ENCODE measurements around the gene PSMD5.

Gene PSMD5

DNA sequence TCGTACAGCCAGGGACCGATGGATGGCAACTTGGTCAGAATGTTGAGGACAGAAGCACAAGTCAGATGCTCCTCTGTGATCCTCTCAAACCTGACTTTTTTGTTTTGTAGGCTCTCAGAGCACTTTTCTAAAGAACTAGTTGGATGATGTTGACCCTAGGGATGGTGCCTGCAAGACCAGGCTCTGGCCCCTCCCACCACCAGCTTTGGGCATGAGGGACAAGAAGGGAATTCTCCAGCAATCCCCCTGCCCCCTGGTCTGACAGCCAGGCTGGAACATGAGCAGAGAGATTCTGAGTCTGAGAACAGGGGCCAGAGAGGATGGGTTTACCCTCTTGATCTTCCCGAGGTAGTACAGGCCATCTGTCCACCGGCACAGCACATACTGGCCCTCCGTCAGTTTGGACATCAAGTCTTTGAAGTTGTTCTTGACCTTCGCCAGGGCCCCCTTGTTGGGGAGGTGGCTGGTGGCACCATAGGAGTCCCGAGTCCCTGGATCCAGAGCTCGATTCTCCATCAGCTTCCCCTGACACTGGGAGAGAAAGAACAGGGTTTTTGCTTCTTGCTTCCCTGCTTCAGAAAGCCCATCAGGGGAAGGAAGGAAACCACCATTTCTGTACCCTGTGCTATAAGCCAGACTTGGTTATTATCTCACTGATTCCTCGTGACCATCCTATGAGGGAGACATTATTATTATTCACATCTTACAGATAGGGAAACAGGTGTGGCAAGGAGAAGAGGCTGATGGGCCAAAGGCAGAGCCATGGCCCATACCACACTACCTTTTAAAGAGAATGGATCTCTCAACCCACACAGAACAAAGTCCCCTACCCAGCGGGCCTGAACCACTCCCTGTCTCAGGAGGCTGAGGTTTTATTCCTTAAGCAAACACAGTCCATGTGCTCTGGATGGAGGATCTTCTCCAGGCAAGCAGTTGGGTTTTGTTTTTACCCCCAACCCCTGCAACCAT lies 31.8 kb upstream of the PSMD5 start:
- no peak for DNase-seq (ENCODE audit: low read depth)

DNA sequence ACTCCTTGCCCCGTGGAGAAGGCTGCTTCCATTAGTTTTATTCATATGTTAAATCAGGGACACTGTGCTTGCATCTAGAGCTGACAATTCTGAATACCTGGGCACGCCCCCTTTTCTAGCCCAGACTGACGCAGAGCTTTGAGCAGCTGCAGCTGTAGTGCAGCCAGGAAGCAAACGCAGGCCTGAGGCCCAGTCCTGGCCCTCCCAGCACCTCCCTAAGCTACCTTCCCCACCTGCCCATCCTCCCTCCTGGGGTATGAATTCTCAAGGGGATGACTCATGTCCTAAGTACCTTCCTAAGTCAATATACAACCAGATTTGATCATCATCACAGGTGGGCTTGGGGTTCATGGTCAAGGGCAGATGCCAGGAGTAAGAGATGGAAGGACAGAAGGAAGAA lies 30.8 kb upstream of the PSMD5 start:
- no peak for DNase-seq (ENCODE audit: low read depth)

DNA sequence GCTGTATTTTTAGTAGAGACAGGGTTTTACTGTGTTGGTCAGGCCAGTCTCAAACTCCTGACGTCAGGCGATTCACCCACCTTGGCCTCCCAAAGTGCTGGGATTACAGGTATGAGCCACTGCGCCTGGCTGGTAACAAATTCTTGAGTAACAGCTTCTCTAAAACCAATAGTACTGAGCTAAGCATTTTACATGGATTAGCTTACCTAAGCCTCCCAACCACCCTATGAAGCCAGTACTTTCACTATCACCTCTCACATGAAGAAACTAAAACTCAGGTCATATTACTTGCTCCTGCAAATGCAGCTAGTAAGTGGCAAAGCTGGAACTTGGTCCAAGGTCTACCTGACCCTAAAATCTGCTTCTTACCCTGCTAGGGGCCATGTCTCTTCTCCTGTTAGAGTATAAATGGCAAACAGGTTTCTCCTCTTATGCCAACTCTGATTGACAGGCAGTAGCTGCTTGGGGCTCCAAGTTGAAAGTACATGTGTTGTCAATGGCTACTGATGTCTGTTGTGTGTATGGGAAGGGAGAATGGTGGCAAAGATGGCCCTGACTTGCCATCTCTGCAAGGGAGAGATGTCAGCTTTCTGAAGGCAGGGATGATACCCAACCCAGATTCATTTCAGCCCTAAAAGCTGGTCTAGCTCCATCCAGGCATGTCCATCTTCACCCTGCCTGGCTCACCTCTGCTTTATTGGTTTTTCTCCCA lies 30.2 kb upstream of the PSMD5 start:
- DNase-seq (ENCODE audit: low read depth), result no peak

DNA sequence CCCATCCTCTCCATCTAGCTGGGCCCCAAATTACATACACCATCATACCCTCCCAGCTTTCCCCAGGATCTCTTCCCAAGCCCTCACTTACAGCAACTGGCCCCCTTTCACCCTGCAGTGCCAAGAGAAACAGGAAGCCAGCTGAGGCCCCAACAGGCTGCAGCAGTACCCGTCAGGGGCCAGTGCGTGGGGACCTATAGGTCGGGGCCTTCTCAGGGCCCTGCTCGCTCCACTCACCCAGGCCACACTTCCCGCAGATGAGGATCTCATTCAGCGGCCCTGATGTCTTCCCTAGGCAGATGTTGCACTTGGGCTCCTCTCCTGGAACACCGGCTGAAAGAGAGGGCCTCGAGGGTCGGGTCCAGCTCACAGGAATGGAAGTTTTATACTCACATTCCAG lies 27.5 kb upstream of the PSMD5 start:
- DNase-seq (ENCODE audit: low read depth), result no peak

DNA sequence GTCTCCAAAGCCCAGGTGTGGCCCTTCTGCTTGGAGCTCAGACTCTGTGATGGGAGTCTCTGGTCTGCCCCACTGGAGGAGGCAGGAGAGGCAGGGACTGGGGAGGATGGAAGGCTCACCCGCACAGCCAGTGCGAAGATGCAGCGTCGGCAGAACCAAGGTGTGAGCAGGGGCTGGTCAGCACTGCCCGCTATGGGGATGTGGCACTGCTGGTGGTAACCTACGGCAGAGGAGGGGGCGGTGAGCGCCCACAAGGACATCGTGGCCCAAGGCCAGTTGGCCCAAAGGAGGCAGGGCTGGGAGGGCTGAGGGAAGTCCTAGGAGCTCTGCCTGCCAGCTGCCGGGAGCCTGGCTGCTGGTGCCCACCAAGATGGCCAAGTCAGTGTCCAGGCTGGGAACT lies 27.0 kb upstream of the PSMD5 start:
- DNase-seq (ENCODE audit: low read depth), result no peak

DNA sequence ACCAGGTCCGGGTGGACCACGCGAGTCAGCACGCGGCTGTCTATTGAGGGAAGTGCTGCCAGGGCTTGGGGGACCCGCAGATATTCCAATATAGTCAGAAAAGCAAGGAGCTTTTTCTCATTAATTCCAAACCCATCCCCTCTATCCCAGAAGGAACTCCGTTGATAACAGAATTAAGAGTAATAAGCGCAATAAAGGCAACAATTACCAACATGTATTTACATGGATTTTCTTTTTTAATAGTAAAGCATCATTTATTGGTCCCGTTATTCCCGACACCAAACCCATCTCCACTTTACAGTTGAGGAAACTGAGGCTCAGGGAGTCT lies 26.6 kb upstream of the PSMD5 start:
- no peak for DNase-seq (ENCODE audit: low read depth)

DNA sequence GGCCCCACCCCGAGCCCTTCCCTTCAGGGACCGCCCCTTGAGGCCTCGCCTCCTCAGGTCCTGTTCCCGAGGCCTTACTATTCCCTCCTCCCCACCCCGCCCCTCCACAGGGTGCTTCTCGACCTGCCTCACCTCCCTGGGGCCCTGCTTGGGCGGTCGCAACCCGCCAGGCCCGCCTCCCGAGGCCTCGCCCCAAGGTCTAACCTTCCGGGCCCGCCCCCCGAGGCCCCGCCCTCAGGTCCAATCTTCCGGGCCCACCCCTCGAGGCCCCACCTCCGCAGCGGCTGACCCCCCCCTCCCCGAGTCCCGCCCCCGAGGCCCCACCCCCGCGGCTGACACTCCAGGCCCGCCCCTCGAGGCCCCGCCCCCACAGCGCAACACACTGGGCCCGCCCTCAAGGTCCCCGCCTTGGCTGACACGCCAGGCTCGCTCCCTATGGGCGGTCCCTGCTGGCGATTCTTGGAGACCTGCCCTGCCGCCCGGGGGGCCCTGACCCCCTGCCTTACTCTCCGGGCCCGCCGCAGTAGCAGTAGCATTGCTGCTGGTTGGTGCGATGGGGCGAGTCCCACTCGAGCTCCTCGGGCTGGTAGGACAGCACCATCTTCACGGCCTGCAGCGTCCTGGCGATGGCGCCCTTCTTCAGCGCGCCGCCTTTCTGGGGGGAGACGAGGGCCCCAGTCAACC lies 26.1 kb upstream of the PSMD5 start:
- DNase-seq (ENCODE audit: low read depth), result peak; percentile 91

DNA sequence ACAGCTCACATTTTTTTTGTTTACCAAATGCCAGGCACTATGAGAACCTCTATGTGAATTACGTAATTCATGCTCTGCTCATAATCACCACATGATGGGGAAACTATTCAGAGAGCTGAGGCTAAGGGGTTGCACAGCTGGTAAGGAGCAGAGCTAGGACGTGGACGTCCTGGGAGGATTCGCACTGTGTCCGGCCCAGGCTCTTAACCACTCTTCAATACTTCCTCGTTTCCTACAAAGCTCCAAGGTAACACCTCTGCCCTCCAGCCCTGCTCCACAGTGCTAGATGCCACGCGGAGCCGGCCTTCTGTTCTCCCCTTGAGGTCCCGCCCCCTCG lies 25.6 kb upstream of the PSMD5 start:
- no peak for DNase-seq (ENCODE audit: low read depth)

DNA sequence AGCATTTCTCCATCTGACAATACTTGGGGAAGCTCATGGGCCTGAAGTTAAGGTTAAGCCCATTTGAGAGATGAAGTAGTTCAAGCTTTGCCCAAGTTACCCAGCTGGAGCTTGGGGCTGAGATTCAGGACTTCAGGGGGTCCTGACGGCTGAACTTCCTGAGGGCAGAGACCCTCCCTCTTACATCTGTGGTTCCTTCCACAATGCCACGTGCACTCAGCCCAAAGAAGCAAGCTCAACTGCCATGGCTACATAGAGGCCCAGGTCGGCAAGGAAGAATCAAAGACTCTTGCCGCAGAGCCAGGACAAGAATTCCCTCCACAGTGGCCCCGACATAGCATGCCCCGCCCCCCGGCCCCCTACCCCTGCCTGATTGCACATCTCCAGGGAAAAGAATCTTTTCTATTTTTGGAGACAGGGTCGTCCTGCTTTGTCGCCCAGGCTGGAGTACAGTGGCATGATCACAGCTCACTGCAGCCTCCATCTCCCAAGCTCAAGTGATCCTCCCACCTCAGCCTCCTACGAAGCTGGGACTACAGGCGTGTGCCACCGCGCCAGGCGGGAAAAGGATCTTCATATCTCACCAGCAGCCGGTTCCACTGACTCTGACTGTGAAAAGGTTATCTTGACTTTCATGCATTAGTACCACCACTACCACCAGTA lies 25.1 kb upstream of the PSMD5 start:
- no peak for DNase-seq (ENCODE audit: low read depth)

DNA sequence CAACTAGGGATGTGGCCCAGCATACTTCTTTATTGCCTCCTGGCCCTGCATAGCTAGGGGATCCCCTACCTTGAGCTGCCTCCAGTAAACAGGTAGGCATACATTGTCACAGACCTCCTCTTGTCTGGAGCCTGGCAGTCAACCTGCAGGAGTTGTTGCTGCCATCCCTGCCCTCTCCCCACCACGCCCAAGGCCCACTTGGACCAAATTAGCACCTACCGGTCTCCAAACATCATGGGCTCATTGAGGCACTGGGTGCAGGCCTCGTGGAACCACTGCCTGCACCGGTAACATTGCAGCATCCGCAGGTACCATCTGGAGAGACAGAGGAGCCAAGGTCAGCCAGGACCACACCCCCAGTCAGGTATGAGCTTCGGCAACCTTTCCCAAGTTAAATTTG lies 23.9 kb upstream of the PSMD5 start:
- DNase-seq (ENCODE audit: low read depth), result no peak

DNA sequence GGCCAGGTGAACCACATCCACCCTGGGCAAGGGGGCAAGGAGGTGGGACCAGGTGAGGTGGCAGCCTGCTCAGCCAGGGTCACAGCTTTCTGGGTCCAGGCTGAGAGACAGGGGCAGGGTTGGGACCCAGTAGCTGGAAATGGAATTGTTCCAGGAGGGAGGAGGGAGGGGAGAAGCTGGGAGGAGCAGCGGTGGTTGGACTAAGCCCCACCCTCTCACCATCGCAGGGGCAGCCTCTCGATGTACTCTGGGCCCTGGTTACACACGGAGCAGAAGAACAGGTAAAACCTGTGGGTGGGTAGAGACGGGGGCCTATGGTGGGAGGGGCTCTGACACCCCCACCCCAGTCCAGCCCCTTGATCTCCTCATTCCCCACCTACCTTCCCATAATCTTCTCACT lies 23.1 kb upstream of the PSMD5 start:
- no peak for DNase-seq (ENCODE audit: low read depth)

DNA sequence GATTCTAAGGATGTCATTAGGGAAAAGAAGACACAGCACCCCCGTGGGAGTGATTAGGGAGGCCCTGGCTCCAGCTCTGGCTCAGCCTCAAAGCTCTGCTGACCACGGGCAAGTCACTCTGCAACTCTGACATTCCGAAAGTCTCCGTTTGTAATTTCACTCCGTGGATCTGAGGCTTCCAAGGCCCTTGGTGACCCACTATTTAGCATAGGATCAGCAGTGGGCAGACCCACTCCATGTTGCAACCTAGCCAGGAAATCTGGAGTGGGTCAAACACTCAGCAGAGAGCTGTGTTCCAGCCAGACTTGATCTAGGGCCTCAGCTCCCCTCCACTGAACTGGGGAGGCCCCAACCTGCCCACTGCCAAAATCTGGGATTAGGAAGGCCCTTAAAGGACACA lies 22.5 kb upstream of the PSMD5 start:
- DNase-seq (ENCODE audit: low read depth), result no peak

DNA sequence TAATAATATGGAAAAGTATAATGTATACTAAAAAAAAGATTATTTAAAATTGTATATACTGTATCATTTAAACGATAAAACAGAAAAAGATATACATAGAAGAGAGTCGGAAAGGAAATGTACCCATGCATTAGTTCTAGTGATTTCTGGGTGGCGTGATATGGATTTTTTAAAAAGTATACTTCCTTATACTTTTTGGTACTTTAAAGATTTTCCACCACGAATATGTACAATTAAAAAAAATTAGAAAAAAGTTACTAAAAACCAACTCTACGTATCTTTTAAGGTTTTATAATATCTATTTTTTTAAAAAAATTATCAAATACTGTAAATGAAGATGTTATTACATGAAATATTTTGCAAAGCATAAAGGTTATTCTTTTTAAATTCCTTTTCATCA lies 22.0 kb upstream of the PSMD5 start:
- no peak for DNase-seq (ENCODE audit: low read depth)

DNA sequence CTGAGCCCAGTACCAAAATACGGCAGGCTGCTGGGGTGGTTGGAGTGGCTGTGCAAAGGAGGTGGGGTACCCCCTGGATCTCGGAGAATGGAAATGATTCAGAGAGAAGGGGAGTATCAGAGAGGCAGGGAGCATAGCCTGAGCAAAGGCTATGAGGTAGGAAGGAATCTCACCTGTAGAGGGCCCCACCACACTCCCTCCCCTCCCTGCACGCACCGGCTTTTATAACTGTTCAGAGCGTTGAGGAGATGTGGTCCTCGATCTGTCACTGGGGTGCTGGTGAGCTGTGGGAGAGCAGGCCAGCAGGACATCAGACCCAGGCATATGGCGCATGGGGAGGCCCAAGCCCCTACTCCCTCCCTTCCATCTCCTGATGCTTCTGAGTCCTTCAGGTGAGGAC lies 21.1 kb upstream of the PSMD5 start:
- DNase-seq (ENCODE audit: low read depth), result no peak

DNA sequence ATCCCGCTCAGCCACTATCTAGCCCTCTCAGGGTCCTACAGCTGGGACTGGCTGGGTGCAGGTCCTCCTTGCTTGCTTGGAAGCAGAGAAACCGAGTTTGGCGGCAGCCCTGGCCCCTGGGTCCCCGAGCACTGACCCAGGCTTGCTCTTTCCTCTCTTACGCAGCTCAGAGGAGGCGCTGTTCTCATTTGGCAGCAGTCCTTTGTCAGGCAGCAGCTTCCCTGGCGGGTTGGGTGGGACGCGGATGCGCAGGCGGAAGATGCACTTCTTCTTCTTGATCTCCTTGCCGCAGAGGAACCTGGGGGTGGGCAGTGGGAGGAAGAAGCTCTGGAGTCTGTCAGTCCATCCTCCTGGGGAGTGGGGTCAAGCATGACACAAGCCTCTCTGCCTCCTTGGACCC lies 19.7 kb upstream of the PSMD5 start:
- no peak for DNase-seq (ENCODE audit: low read depth)

DNA sequence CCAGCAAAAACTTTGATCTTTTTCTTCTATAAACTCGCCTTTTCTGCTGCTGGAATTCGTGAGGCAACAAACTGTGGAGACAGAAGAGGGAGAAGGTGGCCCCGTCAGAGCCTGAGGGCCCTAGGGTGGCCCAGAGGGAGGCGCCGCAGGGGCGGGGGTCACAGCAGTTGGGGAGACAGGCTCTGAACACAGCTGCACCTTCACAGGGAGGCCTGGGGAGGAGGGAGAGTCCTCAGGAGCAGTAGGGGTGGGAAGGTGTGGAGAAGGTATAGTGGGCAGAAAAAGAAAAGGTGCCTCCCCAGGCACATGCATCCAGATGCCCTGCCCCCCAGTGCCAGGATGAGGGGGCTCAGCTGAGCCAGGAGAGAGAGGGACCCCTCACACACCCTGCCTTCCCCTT lies 19.2 kb upstream of the PSMD5 start:
- no peak for DNase-seq (ENCODE audit: low read depth)

DNA sequence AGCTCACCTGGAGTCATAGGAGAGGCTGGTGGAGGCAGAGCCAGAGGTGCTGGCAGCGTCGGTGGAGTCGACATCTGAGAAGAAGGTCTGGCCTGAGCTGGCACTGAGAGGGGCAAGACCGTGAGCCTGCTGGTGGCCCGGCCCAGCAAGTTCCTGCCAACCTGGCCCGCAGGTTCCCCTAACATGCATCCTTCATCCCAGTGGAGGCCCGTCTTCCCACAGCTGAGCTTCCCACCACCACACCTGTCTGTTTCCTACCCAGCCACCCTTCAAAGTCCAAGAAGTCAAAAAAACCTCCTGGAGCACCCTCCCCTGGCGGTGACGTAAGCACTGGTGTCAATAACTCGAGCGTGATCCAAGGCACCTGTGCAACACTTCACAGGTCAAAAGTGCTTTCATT lies 17.4 kb upstream of the PSMD5 start:
- DNase-seq (ENCODE audit: low read depth), result no peak

DNA sequence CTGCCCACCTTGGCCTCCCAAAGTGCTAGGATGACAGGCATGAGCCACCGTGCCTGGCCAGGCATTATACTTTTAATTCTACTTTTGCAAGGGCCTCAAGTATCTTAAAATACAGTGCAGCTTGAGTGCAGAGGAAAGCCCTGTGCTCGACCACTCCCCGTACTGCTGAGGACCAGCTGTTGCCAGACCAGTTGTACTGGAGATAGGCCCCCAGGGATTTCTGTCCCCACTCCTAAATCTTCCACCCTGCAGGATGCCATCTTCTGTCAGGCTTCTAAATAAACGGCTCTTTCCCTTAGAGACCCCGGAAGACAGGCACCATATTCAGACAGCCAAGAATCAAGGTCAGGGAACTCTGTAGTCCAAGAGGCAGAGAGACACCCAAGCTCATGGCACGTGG lies 16.6 kb upstream of the PSMD5 start:
- no peak for DNase-seq (ENCODE audit: low read depth)

DNA sequence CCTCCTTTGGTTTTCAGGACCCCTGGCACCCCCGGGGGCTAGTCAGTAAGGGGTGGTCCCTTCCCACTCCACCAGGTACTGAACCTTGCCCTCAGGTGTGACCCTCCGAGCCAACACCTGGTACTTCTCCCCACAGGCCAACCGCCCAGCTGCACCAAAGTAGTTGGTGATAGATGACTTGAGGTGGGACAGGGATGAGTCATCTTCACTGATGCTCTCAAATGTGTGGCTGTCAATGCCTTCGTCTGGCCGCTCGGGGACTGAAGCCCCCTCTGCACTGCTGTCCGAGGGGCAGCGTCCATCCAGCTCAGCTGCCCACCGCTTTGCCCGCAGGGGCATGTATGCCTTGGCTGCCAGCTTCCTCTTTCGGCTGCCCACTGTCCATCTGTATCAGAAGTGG lies 15.2 kb upstream of the PSMD5 start:
- no peak for DNase-seq (ENCODE audit: low read depth)

DNA sequence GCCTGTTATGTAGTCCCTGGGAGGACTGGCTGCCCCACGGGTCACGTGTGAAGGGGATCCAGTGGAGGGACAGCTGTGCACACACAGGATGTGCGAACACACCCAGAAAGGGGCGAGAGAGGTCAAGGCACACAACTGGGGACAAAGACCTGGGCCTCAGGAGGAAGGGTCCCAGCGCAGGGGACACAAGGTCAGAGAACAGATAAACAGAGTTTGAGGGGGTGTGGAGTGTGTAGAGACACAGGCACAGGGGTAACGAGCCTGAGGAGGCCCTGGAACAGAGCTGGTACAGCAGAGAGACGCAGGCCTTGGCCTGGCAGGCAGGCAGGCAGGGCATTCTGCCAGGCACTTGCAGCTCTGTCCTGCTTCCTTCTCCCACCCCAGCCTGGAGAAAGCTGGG lies 14.8 kb upstream of the PSMD5 start:
- DNase-seq (ENCODE audit: low read depth), result no peak

DNA sequence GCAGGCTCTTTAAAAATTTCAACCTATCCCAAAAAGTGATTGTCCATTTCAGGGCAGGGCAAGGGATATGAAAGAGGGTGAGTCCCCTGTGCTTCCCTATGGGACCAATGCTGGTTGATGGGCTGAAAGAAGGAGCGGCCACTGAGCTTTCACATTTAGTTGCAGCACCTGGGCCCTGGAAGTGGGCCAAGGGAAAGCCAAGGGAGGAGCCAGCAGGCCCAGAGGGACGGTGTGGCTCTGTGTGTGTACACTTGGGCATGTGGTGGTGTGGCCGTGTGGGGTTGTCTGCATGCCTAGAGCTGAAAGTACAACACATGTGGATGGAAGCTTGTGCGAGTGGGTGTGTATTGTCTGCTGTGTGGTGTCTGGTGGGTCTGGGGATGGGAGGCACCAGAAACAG lies 14.0 kb upstream of the PSMD5 start:
- no peak for DNase-seq (ENCODE audit: low read depth)

DNA sequence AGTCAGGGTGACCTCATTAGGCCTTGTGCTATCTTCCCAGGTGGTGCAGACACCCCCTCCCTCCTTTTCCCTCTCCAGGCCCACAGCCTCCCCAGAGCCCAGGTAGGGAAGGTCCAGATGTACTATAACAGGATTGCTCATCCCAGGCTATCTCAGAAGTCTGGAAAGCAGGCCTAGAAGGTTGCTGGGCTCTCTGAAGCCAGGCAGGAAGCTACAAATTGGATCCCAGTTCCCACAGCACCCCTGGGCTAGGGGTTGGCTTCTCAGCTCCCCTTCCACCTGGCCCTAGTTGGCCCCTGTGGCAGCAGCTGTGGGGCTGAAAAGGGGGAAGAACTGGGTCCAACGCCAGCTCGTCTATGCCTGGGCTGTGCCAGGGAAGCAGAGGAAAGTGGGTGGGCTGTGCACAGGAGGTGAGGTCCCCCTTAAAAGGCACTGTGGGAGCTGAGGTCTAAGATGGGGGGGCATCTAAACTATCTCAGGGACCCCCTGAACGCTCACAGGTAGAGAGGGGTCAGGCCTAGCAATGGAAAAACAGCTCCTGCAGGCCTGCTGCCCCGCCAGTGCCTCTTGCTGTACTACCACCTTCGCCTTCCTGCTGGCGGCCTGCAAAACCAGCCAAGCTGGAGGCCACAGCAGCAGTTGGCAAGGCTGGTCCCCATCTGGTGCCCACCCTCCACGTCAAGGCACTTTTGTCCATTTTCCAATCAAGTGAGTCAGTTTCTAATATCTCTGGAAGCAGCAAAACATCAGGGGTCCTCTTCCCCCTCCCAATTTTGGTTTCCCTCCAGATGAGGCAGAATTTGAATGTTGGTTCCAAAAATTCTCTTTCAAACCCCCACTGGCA lies 13.3 kb upstream of the PSMD5 start:
- no peak for DNase-seq (ENCODE audit: low read depth)

All from fibroblast of the conjunctiva (primary cell).